Stimulated activated CD4-positive, alpha-beta T cell treated with anti-CD3 and anti-CD28 coated beads, Interleukin-12 subunit alpha, Interleukin-12 subunit beta, amount 100 ng/mL, for 48 hours (primary cell): ENCODE results near the gene INPP5D.
"Not testable (repeated sequence)": the region's sequence is repeated elsewhere in the genome, so short reads cannot be mapped to it uniquely, and the experiment has no call there.

Experiments used
- DNase-seq, 3 donors: peaks; one replicate each; pipeline ENCODE4 v3.0.0-alpha.2; 2020; ENCODE audit warnings: low read depth in 2 of 3, low spot score in 1 of 3

INPP5D gene

GRCh38 chr2:233171344-233171743, 111.2 kb downstream of the INPP5D start:
- no peak for DNase-seq

- no peak for DNase-seq
Measured at GRCh38 chr2:233173115-233173514, 113.0 kb downstream of the INPP5D start.

GRCh38 chr2:233174137-233174536, 114.0 kb downstream of the INPP5D start:
- DNase-seq, result no peak

GRCh38 chr2:233178994-233179847, 119.1 kb downstream of the INPP5D start:
- DNase-seq, result no peak

GRCh38 chr2:233179848-233180366, 119.8 kb downstream of the INPP5D start:
- no peak for DNase-seq

GRCh38 chr2:233183869-233184418, 123.8 kb downstream of the INPP5D start:
- DNase-seq, result no peak

- DNase-seq, result no peak
Measured at GRCh38 chr2:233184669-233185068, 124.5 kb downstream of the INPP5D start.

GRCh38 chr2:233185330-233185729, 125.2 kb downstream of the INPP5D start:
- no peak for DNase-seq

- DNase-seq, result no peak
Measured at GRCh38 chr2:233185963-233186362, 125.8 kb downstream of the INPP5D start.

GRCh38 chr2:233186851-233187250, 126.7 kb downstream of the INPP5D start:
- DNase-seq, result no peak

GRCh38 chr2:233189025-233189424, 128.9 kb downstream of the INPP5D start:
- DNase-seq, result no peak

GRCh38 chr2:233191016-233191415, 130.9 kb downstream of the INPP5D start:
- not testable (repeated sequence) for DNase-seq

GRCh38 chr2:233193738-233194137, 133.6 kb downstream of the INPP5D start:
- DNase-seq, result no peak

GRCh38 chr2:233195027-233195426, 134.9 kb downstream of the INPP5D start:
- DNase-seq, result no peak

- no peak for DNase-seq
Measured at GRCh38 chr2:233197022-233197421, 136.9 kb downstream of the INPP5D start.

- no peak for DNase-seq
Measured at GRCh38 chr2:233198026-233198425, 137.9 kb downstream of the INPP5D start.

GRCh38 chr2:233199870-233200269, 139.7 kb downstream of the INPP5D start:
- no peak for DNase-seq

- not testable (repeated sequence) for DNase-seq
Measured at GRCh38 chr2:233200790-233201189, 140.6 kb downstream of the INPP5D start.

GRCh38 chr2:233201258-233202013, 141.3 kb downstream of the INPP5D start:
- DNase-seq, result no peak

GRCh38 chr2:233202531-233202944, 142.4 kb downstream of the INPP5D start:
- no peak for DNase-seq

- DNase-seq, result no peak
Measured at GRCh38 chr2:233203060-233203459, 142.9 kb downstream of the INPP5D start.
